HG03025 (cell line): ENCODE measurements around the gene MANBA.
A peak's percentile ranks its signal among the peaks of the same experiment; 100 is the strongest.
"Not testable (repeated sequence)": the region's sequence is repeated elsewhere in the genome, so short reads cannot be mapped to it uniquely, and the experiment has no call there.

Experiments
- ATAC-seq: cut with Tn5 transposase; IDR thresholded peaks from one replicate; pipeline ENCODE4 v1.9.1; 2021; ENCODE audit warnings: mild to moderate bottlenecking, moderate library complexity; ENCODE audit not compliant: unreplicated experiment, low FRiP score

Gene MANBA

GRCh38 chr4:102772738-102773340 is 12.1 kb upstream of the MANBA start:
- no peak for ATAC-seq

GRCh38 chr4:102764901-102765300 is 4.1 kb upstream of the MANBA start:
- ATAC-seq: no peak

- ATAC-seq: no peak
These were observed 1.1 kb upstream of the MANBA start for GRCh38 chr4:102761906-102762305.

- ATAC-seq: no peak
These were observed 531 bp upstream of the MANBA start for GRCh38 chr4:102761296-102761701.

- peak; percentile 61 for ATAC-seq
These were observed 730 bp downstream of the MANBA start for GRCh38 chr4:102759831-102760644.

- no peak for ATAC-seq
These were observed 2.3 kb downstream of the MANBA start for GRCh38 chr4:102758241-102759160.

- ATAC-seq: no peak
These were observed 3.1 kb downstream of the MANBA start for GRCh38 chr4:102757681-102758080.

- no peak for ATAC-seq
These were observed 6.7 kb downstream of the MANBA start for GRCh38 chr4:102754044-102754443.

GRCh38 chr4:102751941-102752340 is 8.8 kb downstream of the MANBA start:
- ATAC-seq: no peak

GRCh38 chr4:102743352-102743751 is 17.4 kb downstream of the MANBA start:
- peak; percentile 99 for ATAC-seq

GRCh38 chr4:102738802-102739201 is 22.0 kb downstream of the MANBA start:
- not testable (repeated sequence) for ATAC-seq

- no peak for ATAC-seq
These were observed 23.9 kb downstream of the MANBA start for GRCh38 chr4:102736636-102737549.

- no peak for ATAC-seq
These were observed 25.2 kb downstream of the MANBA start for GRCh38 chr4:102735582-102735981.

GRCh38 chr4:102734591-102735385 is 26.0 kb downstream of the MANBA start:
- peak; percentile 98 for ATAC-seq

- ATAC-seq: no peak
These were observed 26.7 kb downstream of the MANBA start for GRCh38 chr4:102734116-102734515.

GRCh38 chr4:102733084-102733483 is 27.7 kb downstream of the MANBA start:
- no peak for ATAC-seq

- no peak for ATAC-seq
These were observed 28.1 kb downstream of the MANBA start for GRCh38 chr4:102732678-102733077.

GRCh38 chr4:102730968-102731533 is 29.7 kb downstream of the MANBA start:
- no peak for ATAC-seq

- not testable (repeated sequence) for ATAC-seq
These were observed 31.3 kb downstream of the MANBA start for GRCh38 chr4:102729486-102729885.
